NCI-H2171 (cell line): ENCODE measurements around the gene DDA1.
"Not testable (repeated sequence)": the region's sequence is repeated elsewhere in the genome, so short reads cannot be mapped to it uniquely, and the experiment has no call there.

Experiments
- DNase-seq: peaks from one replicate; lab custom pipeline; 2025; lab: John Stamatoyannopoulos, UW

The DDA1 gene

DNA sequence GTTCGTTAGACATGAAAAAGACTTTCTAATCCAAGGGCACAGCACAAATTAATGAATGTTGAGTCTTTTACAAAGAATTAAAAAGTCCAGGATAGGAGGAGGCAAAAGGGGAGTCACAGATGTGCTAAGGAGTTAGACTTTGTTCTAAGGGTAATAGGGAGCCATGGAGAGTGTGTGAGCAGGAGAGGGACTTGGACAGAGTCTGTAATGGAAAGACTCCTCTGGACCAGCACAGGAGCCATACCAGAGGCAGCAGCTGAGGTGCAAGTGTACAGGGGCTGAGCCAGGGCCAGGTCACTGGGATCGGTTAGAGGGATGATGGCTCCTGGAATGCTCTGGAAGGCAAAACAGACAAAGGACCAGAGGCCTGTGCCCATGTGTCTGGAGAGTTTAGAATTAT is 38.5 kb downstream of the DDA1 start:
- DNase-seq: no peak

DNA sequence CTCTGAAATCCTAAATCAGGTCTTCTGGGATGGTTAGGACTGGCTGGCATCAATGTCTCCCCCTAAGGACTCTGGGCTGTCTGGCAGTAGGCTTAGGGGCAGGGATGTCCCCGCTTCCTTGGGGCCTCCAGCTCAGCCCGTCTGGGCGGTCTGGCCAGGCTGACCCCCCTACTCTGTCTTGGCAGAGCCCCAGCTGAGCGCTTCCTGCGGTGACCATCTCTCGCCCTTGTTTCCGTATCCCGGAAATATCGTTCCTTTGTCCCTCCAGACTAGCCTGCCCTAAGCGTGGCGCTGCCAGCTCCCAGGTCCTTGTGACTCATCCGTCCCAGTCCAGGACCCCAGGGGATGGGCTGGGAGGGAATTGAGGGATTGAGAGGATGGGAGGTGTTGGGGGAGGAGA is 39.3 kb downstream of the DDA1 start:
- DNase-seq: no peak

- DNase-seq: no peak
Measured at GRCh38 chr19:17351815-17352435, 42.6 kb downstream of the DDA1 start.

GRCh38 chr19:17352608-17353280 is 43.4 kb downstream of the DDA1 start:
- no peak for DNase-seq

- no peak for DNase-seq
Measured at GRCh38 chr19:17353386-17353785, 44.0 kb downstream of the DDA1 start.

- no peak for DNase-seq
Measured at GRCh38 chr19:17357078-17357666, 47.8 kb downstream of the DDA1 start.

DNA sequence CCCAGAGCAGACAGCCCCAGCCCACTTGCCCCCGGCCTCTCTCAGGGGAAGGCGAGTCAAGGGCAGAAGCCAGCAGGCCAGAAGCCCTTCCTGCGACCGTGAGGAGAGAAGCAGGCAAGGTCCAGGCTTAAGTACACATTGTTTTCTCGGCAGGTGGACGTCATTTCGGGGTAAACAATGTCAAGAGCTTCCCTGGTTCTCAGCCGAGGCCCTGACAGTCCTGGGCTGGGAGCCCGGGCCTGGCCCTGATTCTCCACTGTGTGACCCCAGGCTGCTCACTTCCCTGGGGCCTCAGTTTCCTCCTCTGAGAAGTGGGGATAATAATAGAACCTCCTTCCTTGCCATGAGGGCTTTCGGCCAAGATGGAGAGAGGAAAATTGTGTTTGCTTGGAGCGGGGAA is 48.4 kb downstream of the DDA1 start:
- DNase-seq: no peak

- no peak for DNase-seq
Measured at GRCh38 chr19:17358395-17358794, 49.0 kb downstream of the DDA1 start.

DNA sequence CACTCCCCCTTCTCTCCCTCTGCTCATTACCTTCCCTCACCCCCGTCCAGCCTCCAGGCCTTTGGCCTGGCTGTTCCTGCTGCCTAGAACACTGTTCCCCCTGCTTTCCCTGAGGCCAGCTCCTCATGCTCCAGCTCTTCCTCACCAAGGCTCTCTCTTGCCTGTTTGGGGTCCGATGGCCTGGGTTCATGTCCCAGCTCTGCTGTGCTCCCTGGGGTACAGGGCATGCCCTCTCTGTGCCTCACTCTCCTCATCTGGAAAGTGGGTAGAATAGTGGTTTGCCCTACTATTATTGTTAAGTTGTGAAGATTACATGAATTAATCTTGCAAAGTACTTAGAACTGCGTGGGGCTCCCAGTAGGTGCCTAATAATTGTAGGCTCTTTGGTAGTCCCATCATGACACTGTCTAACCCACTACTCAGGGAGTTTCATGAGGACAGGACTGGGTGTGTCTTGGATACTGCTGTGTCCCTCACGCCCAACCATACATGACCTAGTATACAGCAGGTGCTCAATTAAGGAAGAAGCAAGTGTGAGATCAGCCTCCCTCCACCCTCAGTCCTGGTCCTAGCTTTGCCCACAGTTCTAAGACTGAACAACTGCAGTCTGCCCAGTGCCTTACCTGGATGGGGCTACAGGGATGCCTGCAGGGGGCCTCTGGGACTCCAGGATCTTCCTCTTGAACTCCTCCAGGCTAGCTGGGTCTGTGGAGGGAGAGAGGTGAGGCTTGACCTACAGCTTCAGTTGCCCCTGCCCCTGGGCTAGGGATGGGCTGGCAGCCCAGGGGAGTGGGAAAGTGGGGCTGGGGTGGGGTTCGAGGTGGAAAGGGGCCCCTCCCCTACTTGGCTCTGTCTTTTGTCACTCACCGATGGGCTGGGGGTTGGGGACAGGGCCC is 50.8 kb downstream of the DDA1 start:
- DNase-seq: no peak

DNA sequence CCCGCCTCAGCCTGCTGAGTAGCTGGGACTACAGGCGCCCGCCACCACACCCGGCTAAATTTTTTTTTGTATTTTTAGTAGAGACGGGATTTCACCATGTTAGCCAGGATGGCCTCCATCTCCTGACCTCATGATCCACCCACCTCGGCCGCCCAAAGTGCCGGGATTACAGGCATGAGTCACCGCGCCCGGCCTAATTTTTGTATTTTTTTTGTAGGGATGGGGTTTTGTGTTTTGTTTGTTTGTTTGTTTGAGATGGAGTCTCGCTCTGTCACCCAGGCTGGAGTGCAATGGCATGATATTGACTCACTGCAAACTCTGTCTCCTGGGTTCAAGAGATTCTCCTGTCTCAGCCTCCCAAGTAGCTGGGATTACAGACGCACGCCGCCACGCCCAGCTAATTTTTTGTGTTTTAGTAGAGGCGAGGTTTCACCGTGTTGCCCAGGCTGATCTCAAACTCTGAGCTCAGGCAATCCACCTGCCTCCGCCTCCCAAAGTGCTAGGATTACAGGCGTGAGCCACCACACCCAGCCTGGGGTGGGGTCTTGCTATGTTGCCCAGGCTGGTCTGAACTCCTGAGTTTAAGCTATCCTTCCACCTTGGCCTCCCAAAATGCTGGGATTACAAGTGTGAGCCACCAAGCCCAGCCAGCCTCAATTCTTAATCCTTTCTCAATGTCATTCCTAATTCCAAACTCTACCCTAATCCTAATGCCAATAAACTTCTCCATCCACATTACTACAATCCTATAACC is 54.7 kb downstream of the DDA1 start:
- not testable (repeated sequence) for DNase-seq

DNA sequence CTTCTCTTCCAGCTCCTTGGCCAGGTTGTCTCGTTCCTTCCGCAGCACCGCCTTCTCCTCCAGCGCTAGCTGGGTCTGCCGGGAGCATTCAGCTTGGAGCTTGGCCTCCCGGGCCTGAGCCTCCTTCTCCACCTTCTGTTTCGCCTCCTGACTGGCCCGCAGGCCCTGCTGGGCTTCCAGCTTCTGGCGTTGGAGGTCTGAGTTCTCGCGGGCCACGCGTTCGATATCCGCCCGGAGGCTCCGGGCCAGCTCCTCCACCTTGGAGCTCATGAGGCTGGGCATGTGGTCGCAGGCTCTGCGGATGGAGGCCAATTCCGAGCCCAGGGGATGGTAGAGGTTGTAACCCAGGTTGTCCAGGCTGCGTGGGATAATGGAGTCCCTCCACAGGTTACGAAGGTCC is 56.0 kb downstream of the DDA1 start:
- DNase-seq: no peak

DNA sequence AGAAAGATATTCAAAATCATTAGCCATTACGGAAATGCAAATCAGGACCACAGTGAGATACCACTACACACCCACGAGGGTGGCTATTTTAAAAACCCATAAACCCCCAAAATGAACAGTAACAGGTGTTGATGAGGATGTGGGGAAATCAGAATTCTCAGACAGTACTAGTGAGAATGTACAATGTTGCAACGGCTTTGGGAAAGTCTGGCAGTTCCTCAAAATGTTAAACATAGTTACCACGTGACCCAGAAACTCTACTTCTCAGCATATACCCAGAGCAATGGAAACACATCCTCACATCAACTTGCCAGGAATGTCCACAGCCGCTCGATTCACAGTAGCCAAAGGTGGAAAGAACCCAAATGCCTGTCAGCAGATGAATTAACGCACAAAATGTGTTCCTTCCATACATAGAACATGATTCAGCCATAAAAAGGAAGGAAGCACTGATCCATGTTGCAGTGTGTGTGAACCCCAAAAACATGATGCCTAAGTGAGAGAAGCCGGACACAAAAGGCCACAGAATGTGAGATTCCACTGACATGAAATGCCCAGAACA is 60.7 kb downstream of the DDA1 start:
- DNase-seq: no peak
